Breast epithelium (tissue), 4 donors: ENCODE data around the gene MACROH2A2. TPM values are rescaled to one million over a fixed set of nuclear protein-coding genes. Genes with fewer than 3 reads are reported as not detected.
"Not testable (repeated sequence)": the region's sequence is repeated elsewhere in the genome, so short reads cannot be mapped to it uniquely, and the experiment has no call there.

Source experiments
- DNase-seq, 2 donors: peaks; one replicate each; pipeline ENCODE4 v3.0.0-alpha.2; 2019; ENCODE audit warnings: low spot score in 2 of 2
- H3K27ac ChIP-seq, 2 donors: fragments of 200-600 bp; sonication (generic) in 1 of 2; one replicate each; pipeline ENCODE4 v1.5.1; 2016 to 2019; ENCODE audit warnings: mild to moderate bottlenecking in 1 of 2
- H3K27me3 ChIP-seq, 2 donors: fragments of 200-600 bp; sonication (generic) in 1 of 2; one replicate each; pipeline versions ENCODE4 v1.5.1 to v1.6.0; 2017 to 2019; ENCODE audit warnings: control low read depth in 1 of 2, mild to moderate bottlenecking in 1 of 2
- H3K36me3 ChIP-seq: fragments of 200-600 bp; one replicate; pipeline ENCODE4 v1.5.1; 2019
- H3K4me1 ChIP-seq, 2 donors: fragments of 200-600 bp; sonication (generic); one replicate each; pipeline ENCODE4 v1.5.1; 2016 to 2019; ENCODE audit warnings: control low read depth in 1 of 2
- H3K4me3 ChIP-seq, 3 donors: fragments of 200-600 bp; sonication (generic); 1 replicate in 2 of 3; 2 replicates in 1 of 3; pipeline ENCODE4 v1.5.1; 2016 to 2019; ENCODE audit warnings: mild to moderate bottlenecking in 3 of 3, moderate library complexity in 2 of 3
- H3K9me3 ChIP-seq, 2 donors: fragments of 200-600 bp; sonication (generic) in 1 of 2; one replicate each; pipeline ENCODE4 v1.5.1; 2016 to 2019; ENCODE audit warnings: control low read depth in 1 of 2
- CTCF ChIP-seq, 3 donors: fragments of 450-650 bp; IDR thresholded peaks; one replicate each; pipeline ENCODE4 v1.5.1; 2016 to 2017; ENCODE audit warnings: antibody characterized with exemption in 3 of 3, mild to moderate bottlenecking in 3 of 3, moderate library complexity in 3 of 3
- POLR2A ChIP-seq: fragments of 450-650 bp; IDR thresholded peaks from one replicate; pipeline ENCODE4 v1.6.1; 2016; ENCODE audit warnings: antibody characterized with exemption, mild to moderate bottlenecking, moderate library complexity
- POLR2AphosphoS5 ChIP-seq, 3 donors: sonication (generic); formaldehyde crosslinking; IDR thresholded peaks; one replicate each; pipeline ENCODE4 v1.6.1; 2017; ENCODE audit warnings: antibody characterized with exemption in 3 of 3
- intact Hi-C: fragments of 100-400 bp; cut with DNase I; formaldehyde crosslinking; loops from one replicate; pipeline ENCODE4 v1.15.1; 2023; ENCODE audit warnings: low total_unique reads
- total RNA-seq, 3 donors: library from RNA; depleted of rRNA; stranded (reverse); fragments of >200 nt; gene quantifications; one replicate each; pipeline ENCODE4 v1.1.0, GENCODE V29; 2016

The MACROH2A2 gene
- total RNA-seq, 3 donors from 2014 or later: 4.8 to 19.5 (median 15.4) TPM

DNA sequence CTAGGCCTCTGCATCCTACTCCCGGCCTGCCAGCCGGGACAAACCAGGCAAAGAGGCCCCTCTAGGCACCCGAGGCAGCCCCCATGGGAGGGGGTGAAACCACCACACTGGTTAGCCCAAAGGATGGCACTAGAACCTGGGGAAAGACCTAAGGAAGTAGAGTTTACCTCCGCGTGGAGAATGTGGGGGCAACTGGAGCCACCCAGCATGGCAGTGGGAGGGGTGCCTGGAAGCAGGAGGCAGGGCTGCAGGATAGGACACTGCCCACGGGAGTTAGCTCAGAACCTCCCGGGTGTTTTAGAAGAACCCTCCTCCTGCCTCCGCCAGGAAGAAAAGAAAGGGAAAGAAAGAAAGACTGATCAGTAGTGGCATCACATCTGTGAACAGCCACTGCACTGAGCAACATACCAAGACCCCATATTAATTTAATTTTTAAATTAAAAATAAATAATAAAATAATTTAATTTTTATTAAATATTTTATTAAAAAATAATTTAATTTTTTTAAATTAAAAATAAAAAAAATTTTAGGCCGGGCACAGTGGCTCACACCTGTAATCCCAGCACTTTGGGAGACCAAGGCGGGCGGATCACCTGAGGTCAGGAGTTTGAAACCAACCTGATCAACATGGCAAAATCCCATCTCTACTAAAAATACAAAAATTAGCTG, 68.8 kb downstream of the MACROH2A2 start:
- Histone ChIP-seq H3K4me1 (no peaks in the 10 kb centered on the region), H3K4me3 (no peak overlapping the region), H3K9me3 (no peaks in the 10 kb centered on the region), H3K36me3 (no peaks in the 10 kb centered on the region), H3K27me3 (no peaks in the 10 kb centered on the region), H3K27ac (no peak overlapping the region)
- DNase-seq: no peak
- TF ChIP-seq POLR2AphosphoS5 (IDR thresholded peaks at IDR 0.05): no peak
- no peak for TF ChIP-seq CTCF (IDR thresholded peaks at IDR 0.05)
- no peak for TF ChIP-seq POLR2A
- intact Hi-C loops: no loop called here

GRCh38 chr10:70122742-70123141, 70.1 kb downstream of the MACROH2A2 start:
- Histone ChIP-seq H3K4me1 (no peaks in the 10 kb centered on the region), H3K36me3 (no peaks in the 10 kb centered on the region), H3K9me3 (no peaks in the 10 kb centered on the region), H3K27ac (no peak overlapping the region), H3K4me3 (no peak overlapping the region), H3K27me3 (no peaks in the 10 kb centered on the region)
- intact Hi-C loops: no loop called here
- TF ChIP-seq POLR2AphosphoS5 (IDR thresholded peaks at IDR 0.05): no peak
- DNase-seq: no peak

DNA sequence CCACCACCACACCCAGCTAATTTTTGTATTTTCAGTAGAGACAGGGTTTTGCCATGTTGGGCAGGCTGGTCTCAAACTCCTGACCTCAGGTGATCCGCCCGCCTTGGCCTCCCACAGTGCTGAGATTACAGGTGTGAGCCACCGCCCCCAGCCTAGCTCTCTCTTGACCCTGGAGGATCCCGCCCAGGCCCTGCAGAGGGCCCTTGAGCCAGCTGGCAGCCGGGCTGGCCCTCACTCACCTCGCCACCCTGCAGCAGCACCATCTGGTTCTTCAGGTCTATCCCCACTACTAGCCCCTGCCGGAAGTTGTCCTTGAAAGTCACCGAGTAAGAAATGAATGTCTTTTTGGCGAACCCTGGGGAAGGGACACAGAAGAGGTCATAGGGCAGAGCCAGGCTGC, 70.5 kb downstream of the MACROH2A2 start:
- H3K4me1 ChIP-seq, H3K9me3 ChIP-seq, H3K4me3 ChIP-seq, intact Hi-C loops, H3K27ac ChIP-seq, H3K27me3 ChIP-seq, DNase-seq, H3K36me3 ChIP-seq: not testable (repeated sequence)

- H3K9me3 ChIP-seq: no peaks in the 10 kb centered on the region
- no peak overlapping the region for H3K27ac ChIP-seq
- no peaks in the 10 kb centered on the region for H3K4me1 ChIP-seq
- intact Hi-C loops: no loop called here
- no peaks in the 10 kb centered on the region for H3K36me3 ChIP-seq
- TF ChIP-seq POLR2AphosphoS5 (IDR thresholded peaks at IDR 0.05) (no peak), CTCF (IDR thresholded peaks at IDR 0.05) (no peak)
- no peaks in the 10 kb centered on the region for H3K27me3 ChIP-seq
- no peak for DNase-seq
- no peak overlapping the region for H3K4me3 ChIP-seq
Measured at GRCh38 chr10:70123817-70124216, 71.2 kb downstream of the MACROH2A2 start.

DNA sequence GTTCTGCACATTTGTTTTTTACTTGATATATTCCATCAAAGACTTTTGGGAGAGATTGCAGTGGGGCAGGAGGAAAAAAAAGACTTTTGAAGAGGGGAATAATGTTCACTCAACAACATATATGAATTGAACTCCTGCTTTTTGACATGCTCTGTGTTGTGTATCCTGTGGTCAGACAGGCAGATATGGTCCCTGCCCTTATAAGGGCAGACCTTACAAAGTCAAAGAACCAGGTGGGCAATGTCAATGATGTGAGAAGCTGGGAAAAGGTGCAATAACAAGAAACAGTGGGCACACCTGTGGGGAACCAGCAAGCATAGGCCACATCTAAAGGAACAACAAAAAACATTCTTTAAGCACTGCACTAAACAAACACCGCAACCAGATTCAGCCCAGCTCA, 71.8 kb downstream of the MACROH2A2 start:
- Histone ChIP-seq H3K4me3 (no peak overlapping the region), H3K27me3 (no peaks in the 10 kb centered on the region), H3K4me1 (no peaks in the 10 kb centered on the region), H3K9me3 (no peaks in the 10 kb centered on the region), H3K27ac (no peak overlapping the region), H3K36me3 (no peaks in the 10 kb centered on the region)
- TF ChIP-seq POLR2AphosphoS5 (IDR thresholded peaks at IDR 0.05) (no peak), CTCF (IDR thresholded peaks at IDR 0.05) (no peak), POLR2A (no peak)
- intact Hi-C loops: no loop called here
- DNase-seq: no peak

DNA sequence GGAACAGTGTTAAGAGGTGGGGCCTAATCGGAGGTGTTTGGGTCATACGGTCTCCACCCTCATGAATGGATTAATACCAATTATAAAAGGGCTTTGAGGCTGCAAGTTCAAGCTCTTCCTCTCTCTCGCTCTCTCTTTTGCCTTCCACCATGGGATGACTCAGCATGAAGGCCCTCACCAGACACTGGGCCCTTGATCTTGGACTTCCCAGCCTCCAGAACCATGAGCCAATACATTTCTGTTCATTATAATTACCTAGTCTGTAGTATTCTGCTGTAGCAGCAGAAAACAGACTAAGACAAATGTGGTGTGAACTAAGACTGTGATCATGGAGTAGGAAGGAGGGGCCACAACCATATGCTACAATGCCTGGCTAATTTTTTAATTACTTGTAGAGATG, 72.3 kb downstream of the MACROH2A2 start:
- no peak for DNase-seq
- Histone ChIP-seq H3K9me3 (no peaks in the 10 kb centered on the region), H3K36me3 (no peaks in the 10 kb centered on the region), H3K27me3 (no peaks in the 10 kb centered on the region), H3K27ac (no peak overlapping the region), H3K4me3 (no peak overlapping the region), H3K4me1 (no peaks in the 10 kb centered on the region)
- no peak for TF ChIP-seq POLR2A
- no peak for TF ChIP-seq CTCF (IDR thresholded peaks at IDR 0.05)
- no peak for TF ChIP-seq POLR2AphosphoS5 (IDR thresholded peaks at IDR 0.05)
- intact Hi-C loops: no loop called here
